ENCODE measurements around the gene SNAPIN.

Gene SNAPIN

GRCh38 chr1:153658400-153659174 lies at the start of gene SNAPIN:
TSS of gene SNAPIN (plus strand) at chr1:153658703. CDS start at chr1:153658744, 41 bp downstream.
- DNase-seq: peak; percentile 96

GRCh38 chr1:153608742-153609584 lies 49.5 kb upstream of the SNAPIN start:
- DNase-seq: no peak

GRCh38 chr1:153609585-153609907 lies 49.0 kb upstream of the SNAPIN start:
- DNase-seq: no peak

GRCh38 chr1:153610334-153610733 lies 48.2 kb upstream of the SNAPIN start:
- DNase-seq: no peak

- DNase-seq: no peak
Measured at GRCh38 chr1:153610811-153611301, 47.6 kb upstream of the SNAPIN start.

- no peak for DNase-seq
Measured at GRCh38 chr1:153611356-153611755, 47.1 kb upstream of the SNAPIN start.

- DNase-seq: no peak
Measured at GRCh38 chr1:153612111-153612754, 46.3 kb upstream of the SNAPIN start.

- no peak for DNase-seq
Measured at GRCh38 chr1:153612755-153613331, 45.7 kb upstream of the SNAPIN start, which contains the start of gene S100A16. TSS of gene S100A16 (minus strand) at chr1:153613137. CDS start at chr1:153608151, 4,986 bp downstream.

GRCh38 chr1:153613406-153613805 lies 45.1 kb upstream of the SNAPIN start:
- no peak for DNase-seq

- DNase-seq: no peak
Measured at GRCh38 chr1:153614189-153614900, 44.2 kb upstream of the SNAPIN start.

GRCh38 chr1:153614906-153615305 lies 43.6 kb upstream of the SNAPIN start:
- DNase-seq: no peak

- no peak for DNase-seq
Measured at GRCh38 chr1:153615406-153615805, 43.1 kb upstream of the SNAPIN start.

GRCh38 chr1:153616144-153616916 lies 42.2 kb upstream of the SNAPIN start, which contains the start of gene S100A14:
TSS of gene S100A14 (minus strand) at chr1:153616325. CDS start at chr1:153615858, 467 bp downstream.
- DNase-seq: no peak

- DNase-seq: no peak
Measured at GRCh38 chr1:153616917-153617311, 41.6 kb upstream of the SNAPIN start.

GRCh38 chr1:153617663-153618062 lies 40.8 kb upstream of the SNAPIN start:
- DNase-seq: peak; percentile 74

- DNase-seq: no peak
Measured at GRCh38 chr1:153619171-153619570, 39.3 kb upstream of the SNAPIN start.

GRCh38 chr1:153623101-153623500 lies 35.4 kb upstream of the SNAPIN start:
- no peak for DNase-seq

- DNase-seq: no peak
Measured at GRCh38 chr1:153624965-153625611, 33.4 kb upstream of the SNAPIN start.

GRCh38 chr1:153626477-153626903 lies 32.0 kb upstream of the SNAPIN start:
- no peak for DNase-seq

GRCh38 chr1:153626904-153627714 lies 31.4 kb upstream of the SNAPIN start, which contains the start of gene S100A13:
TSS of gene S100A13 (minus strand) at chr1:153627505. CDS start at chr1:153626472, 1,033 bp downstream.
- peak; percentile 91 for DNase-seq
